ENCODE results near the gene LUZP2.

The LUZP2 gene

GRCh38 chr11:25048632-25049031, 551.8 kb downstream of the LUZP2 start:
- Histone ChIP-seq H3K27me3 (ENCODE audit: low read length) (no peaks in the 10 kb centered on the region), H3K9ac (ENCODE audit: low read length) (no peak overlapping the region), H3K9me2 (replicated peaks; ENCODE audit: insufficient read depth, low read length) (no peaks in the 10 kb centered on the region), H4K20me1 (ENCODE audit: low read depth, low read length) (no peaks in the 10 kb centered on the region), H3K27ac (ENCODE audit: low read depth, low read length) (no peak overlapping the region), H3F3A (ENCODE audit: insufficient read depth) (no peaks in the 10 kb centered on the region), H3K79me2 (ENCODE audit: insufficient read depth, low read length) (no peaks in the 10 kb centered on the region), H3K36me3 (ENCODE audit: low read length) (no peaks in the 10 kb centered on the region), H3K4me2 (ENCODE audit: low read depth, low read length, poor library complexity, severe bottlenecking) (no peak overlapping the region), H3K9me3 (ENCODE audit: insufficient read depth, low read length) (no peaks in the 10 kb centered on the region), H3K4me3 (ENCODE audit: insufficient read depth, low read length, poor library complexity, severe bottlenecking) (no peak overlapping the region), H2AFZ (ENCODE audit: low read depth, low read length, severe bottlenecking) (peak overlapping the region; percentile 8)
- no peak for TF ChIP-seq CTCF (IDR thresholded peaks at IDR 0.05; ENCODE audit: insufficient read depth, low read length, poor library complexity, severe bottlenecking)
- no peak for TF ChIP-seq EZH2phosphoT487 (conservative IDR thresholded peaks at IDR 0.05; ENCODE audit: low read length)

GRCh38 chr11:25052844-25053243, 556.0 kb downstream of the LUZP2 start:
- H3K27me3 ChIP-seq (ENCODE audit: low read length), result no peaks in the 10 kb centered on the region
- H3K9me3 ChIP-seq (ENCODE audit: insufficient read depth, low read length), result no peaks in the 10 kb centered on the region
- H3K79me2 ChIP-seq (ENCODE audit: insufficient read depth, low read length), result no peaks in the 10 kb centered on the region
- H3K9ac ChIP-seq (ENCODE audit: low read length), result no peak overlapping the region
- no peaks in the 10 kb centered on the region for H3K36me3 ChIP-seq (ENCODE audit: low read length)
- no peak overlapping the region for H3K4me2 ChIP-seq (ENCODE audit: low read depth, low read length, poor library complexity, severe bottlenecking)
- H2AFZ ChIP-seq (ENCODE audit: low read depth, low read length, severe bottlenecking), result no peak overlapping the region
- H3K4me3 ChIP-seq (ENCODE audit: insufficient read depth, low read length, poor library complexity, severe bottlenecking), result no peak overlapping the region
- TF ChIP-seq EZH2phosphoT487 (conservative IDR thresholded peaks at IDR 0.05; ENCODE audit: low read length) (no peak), CTCF (IDR thresholded peaks at IDR 0.05; ENCODE audit: insufficient read depth, low read length, poor library complexity, severe bottlenecking) (no peak)
- no peaks in the 10 kb centered on the region for H3K9me2 ChIP-seq (replicated peaks; ENCODE audit: insufficient read depth, low read length)
- no peak overlapping the region for H3K27ac ChIP-seq (ENCODE audit: low read depth, low read length)
- no peaks in the 10 kb centered on the region for H4K20me1 ChIP-seq (ENCODE audit: low read depth, low read length)
- H3F3A ChIP-seq (ENCODE audit: insufficient read depth), result no peaks in the 10 kb centered on the region

- no peaks in the 10 kb centered on the region for H3F3A ChIP-seq (ENCODE audit: insufficient read depth)
- H3K27me3 ChIP-seq (ENCODE audit: low read length), result no peaks in the 10 kb centered on the region
- no peak overlapping the region for H2AFZ ChIP-seq (ENCODE audit: low read depth, low read length, severe bottlenecking)
- H3K9ac ChIP-seq (ENCODE audit: low read length), result no peak overlapping the region
- no peaks in the 10 kb centered on the region for H3K36me3 ChIP-seq (ENCODE audit: low read length)
- TF ChIP-seq EZH2phosphoT487 (conservative IDR thresholded peaks at IDR 0.05; ENCODE audit: low read length) (no peak), CTCF (IDR thresholded peaks at IDR 0.05; ENCODE audit: insufficient read depth, low read length, poor library complexity, severe bottlenecking) (no peak)
- no peak overlapping the region for H3K4me3 ChIP-seq (ENCODE audit: insufficient read depth, low read length, poor library complexity, severe bottlenecking)
- H3K79me2 ChIP-seq (ENCODE audit: insufficient read depth, low read length), result no peaks in the 10 kb centered on the region
- no peaks in the 10 kb centered on the region for H4K20me1 ChIP-seq (ENCODE audit: low read depth, low read length)
- no peak overlapping the region for H3K27ac ChIP-seq (ENCODE audit: low read depth, low read length)
- no peaks in the 10 kb centered on the region for H3K9me3 ChIP-seq (ENCODE audit: insufficient read depth, low read length)
- H3K4me2 ChIP-seq (ENCODE audit: low read depth, low read length, poor library complexity, severe bottlenecking), result no peak overlapping the region
- H3K9me2 ChIP-seq (replicated peaks; ENCODE audit: insufficient read depth, low read length), result no peaks in the 10 kb centered on the region
Measured at GRCh38 chr11:25057861-25058260, 561.0 kb downstream of the LUZP2 start.
